ENCODE results near the gene CDH15.
"Not testable (repeated sequence)": the region's sequence is repeated elsewhere in the genome, so short reads cannot be mapped to it uniquely, and the experiment has no call there.

The CDH15 gene

GRCh38 chr16:89187032-89187769, 15.7 kb downstream of the CDH15 start:
- FAIRE-seq, result peak; percentile 46
- no peak for DNase-seq (ENCODE audit: low spot score)

- no peak for FAIRE-seq
- DNase-seq (ENCODE audit: low spot score), result no peak
These were observed 16.3 kb downstream of the CDH15 start for GRCh38 chr16:89187770-89188392.

- not testable (repeated sequence) for DNase-seq (ENCODE audit: low spot score); FAIRE-seq
These were observed 17.2 kb downstream of the CDH15 start for GRCh38 chr16:89188471-89189357.

GRCh38 chr16:89189358-89190025, 17.9 kb downstream of the CDH15 start:
- DNase-seq (ENCODE audit: low spot score), result no peak
- no peak for FAIRE-seq

- DNase-seq (ENCODE audit: low spot score) (no peak), FAIRE-seq (no peak)
These were observed 18.8 kb downstream of the CDH15 start for GRCh38 chr16:89190150-89190958.

- DNase-seq (ENCODE audit: low spot score), result no peak
- FAIRE-seq, result no peak
These were observed 19.7 kb downstream of the CDH15 start for GRCh38 chr16:89191033-89191900.

- FAIRE-seq (no peak), DNase-seq (ENCODE audit: low spot score) (no peak)
These were observed 20.3 kb downstream of the CDH15 start for GRCh38 chr16:89191901-89192185.

- FAIRE-seq, result not testable (repeated sequence)
- DNase-seq (ENCODE audit: low spot score), result peak; percentile 66
These were observed 20.8 kb downstream of the CDH15 start for GRCh38 chr16:89192186-89192955.

- FAIRE-seq (peak; percentile 93), DNase-seq (ENCODE audit: low spot score) (peak; percentile 79)
These were observed 21.5 kb downstream of the CDH15 start for GRCh38 chr16:89192956-89193575.

- FAIRE-seq, result no peak
- DNase-seq (ENCODE audit: low spot score), result no peak
These were observed 22.2 kb downstream of the CDH15 start for GRCh38 chr16:89193576-89194293.

- FAIRE-seq (no peak), DNase-seq (ENCODE audit: low spot score) (no peak)
These were observed 23.1 kb downstream of the CDH15 start for GRCh38 chr16:89194340-89195311.

GRCh38 chr16:89195521-89196171, 24.1 kb downstream of the CDH15 start:
- no peak for FAIRE-seq
- DNase-seq (ENCODE audit: low spot score), result no peak

GRCh38 chr16:89197033-89197632, 25.6 kb downstream of the CDH15 start:
- FAIRE-seq (no peak), DNase-seq (ENCODE audit: low spot score) (no peak)

- no peak for FAIRE-seq
- no peak for DNase-seq (ENCODE audit: low spot score)
These were observed 26.3 kb downstream of the CDH15 start for GRCh38 chr16:89197633-89198416.

All from urothelium cell line (cell line).